ENCODE results near the gene CAMK2A.

Gene CAMK2A

GRCh38 chr5:150192462-150192861 is 97.1 kb downstream of the CAMK2A start:
- H3K9me3 ChIP-seq (ENCODE audit: control insufficient read depth, insufficient read depth, low read length) = no peaks in the 10 kb centered on the region
- peaks cover 16% of the 10 kb centered on the region for H3K27me3 ChIP-seq (ENCODE audit: control insufficient read depth, low read length)
- TF ChIP-seq CTCF (IDR thresholded peaks at IDR 0.05; ENCODE audit: low read depth, low read length, poor library complexity, severe bottlenecking) (no peak), EZH2phosphoT487 (IDR thresholded peaks at IDR 0.05; ENCODE audit: borderline replicate concordance, low read length) (no peak)

GRCh38 chr5:150190987-150191386 is 98.6 kb downstream of the CAMK2A start:
- Histone ChIP-seq H3K9me2 (replicated peaks; ENCODE audit: control insufficient read depth, low read length) (no peaks in the 10 kb centered on the region), H3K27ac (ENCODE audit: low read depth, low read length) (no peak overlapping the region), H3K4me3 (ENCODE audit: low read length) (no peak overlapping the region), H3K4me2 (ENCODE audit: low read length) (no peak overlapping the region), H3K9me3 (ENCODE audit: control insufficient read depth, insufficient read depth, low read length) (no peaks in the 10 kb centered on the region), H4K20me1 (ENCODE audit: control insufficient read depth, insufficient read depth, low read depth, low read length) (no peaks in the 10 kb centered on the region), H3K27me3 (ENCODE audit: control insufficient read depth, low read length) (peaks cover 16% of the 10 kb centered on the region), H3K4me1 (ENCODE audit: control insufficient read depth, low read length) (no peaks in the 10 kb centered on the region), H3K36me3 (ENCODE audit: control insufficient read depth, low read length) (no peaks in the 10 kb centered on the region), H3K79me2 (ENCODE audit: control insufficient read depth, low read length) (no peaks in the 10 kb centered on the region), H3F3A (ENCODE audit: control insufficient read depth, insufficient read depth) (no peaks in the 10 kb centered on the region)
- TF ChIP-seq CTCF (IDR thresholded peaks at IDR 0.05; ENCODE audit: low read depth, low read length, poor library complexity, severe bottlenecking) (no peak), EZH2phosphoT487 (IDR thresholded peaks at IDR 0.05; ENCODE audit: borderline replicate concordance, low read length) (no peak)

More at GRCh38 chr5:150192462-150192861, 97.1 kb downstream of the CAMK2A start:
- Histone ChIP-seq H3K36me3 (ENCODE audit: control insufficient read depth, low read length) (no peaks in the 10 kb centered on the region), H3K4me3 (ENCODE audit: low read length) (no peak overlapping the region), H3K79me2 (ENCODE audit: control insufficient read depth, low read length) (no peaks in the 10 kb centered on the region), H4K20me1 (ENCODE audit: control insufficient read depth, insufficient read depth, low read depth, low read length) (no peaks in the 10 kb centered on the region), H3K27ac (ENCODE audit: low read depth, low read length) (no peak overlapping the region), H3K9me2 (replicated peaks; ENCODE audit: control insufficient read depth, low read length) (no peaks in the 10 kb centered on the region), H3F3A (ENCODE audit: control insufficient read depth, insufficient read depth) (no peaks in the 10 kb centered on the region), H3K4me1 (ENCODE audit: control insufficient read depth, low read length) (no peaks in the 10 kb centered on the region), H3K4me2 (ENCODE audit: low read length) (no peak overlapping the region)

GRCh38 chr5:150190503-150190979 is 99.0 kb downstream of the CAMK2A start:
- H3K27ac ChIP-seq (ENCODE audit: low read depth, low read length) = no peak overlapping the region
- H3F3A ChIP-seq (ENCODE audit: control insufficient read depth, insufficient read depth) = no peaks in the 10 kb centered on the region
- H3K4me2 ChIP-seq (ENCODE audit: low read length) = no peak overlapping the region
- no peak overlapping the region for H3K4me3 ChIP-seq (ENCODE audit: low read length)
- no peaks in the 10 kb centered on the region for H3K36me3 ChIP-seq (ENCODE audit: control insufficient read depth, low read length)
- no peaks in the 10 kb centered on the region for H3K9me3 ChIP-seq (ENCODE audit: control insufficient read depth, insufficient read depth, low read length)
- no peaks in the 10 kb centered on the region for H3K4me1 ChIP-seq (ENCODE audit: control insufficient read depth, low read length)
- no peaks in the 10 kb centered on the region for H3K9me2 ChIP-seq (replicated peaks; ENCODE audit: control insufficient read depth, low read length)
- TF ChIP-seq EZH2phosphoT487 (IDR thresholded peaks at IDR 0.05; ENCODE audit: borderline replicate concordance, low read length) (no peak), CTCF (IDR thresholded peaks at IDR 0.05; ENCODE audit: low read depth, low read length, poor library complexity, severe bottlenecking) (no peak)
- no peaks in the 10 kb centered on the region for H3K79me2 ChIP-seq (ENCODE audit: control insufficient read depth, low read length)
- H4K20me1 ChIP-seq (ENCODE audit: control insufficient read depth, insufficient read depth, low read depth, low read length) = no peaks in the 10 kb centered on the region
- H3K27me3 ChIP-seq (ENCODE audit: control insufficient read depth, low read length) = peaks cover 16% of the 10 kb centered on the region
